ENCODE results near the gene ARMC2.
"Not testable (repeated sequence)": the region's sequence is repeated elsewhere in the genome, so short reads cannot be mapped to it uniquely, and the experiment has no call there.

The ARMC2 gene

GRCh38 chr6:108916026-108916686 is 67.9 kb downstream of the ARMC2 start:
- DNase-seq (ENCODE audit: low read depth): no peak

GRCh38 chr6:108920751-108921150 is 72.5 kb downstream of the ARMC2 start:
- DNase-seq (ENCODE audit: low read depth): no peak

GRCh38 chr6:108921547-108922361 is 73.5 kb downstream of the ARMC2 start:
- DNase-seq (ENCODE audit: low read depth): peak; percentile 96

- no peak for DNase-seq (ENCODE audit: low read depth)
Observed at GRCh38 chr6:108922499-108922898, 74.3 kb downstream of the ARMC2 start.

- no peak for DNase-seq (ENCODE audit: low read depth)
Observed at GRCh38 chr6:108927927-108928326, 79.7 kb downstream of the ARMC2 start.

GRCh38 chr6:108928650-108929049 is 80.4 kb downstream of the ARMC2 start:
- no peak for DNase-seq (ENCODE audit: low read depth)

GRCh38 chr6:108931090-108931489 is 82.9 kb downstream of the ARMC2 start:
- not testable (repeated sequence) for DNase-seq (ENCODE audit: low read depth)

- no peak for DNase-seq (ENCODE audit: low read depth)
Observed at GRCh38 chr6:108937170-108937569, 88.9 kb downstream of the ARMC2 start.

- peak; percentile 27 for DNase-seq (ENCODE audit: low read depth)
Observed at GRCh38 chr6:108940741-108941140, 92.5 kb downstream of the ARMC2 start.

- DNase-seq (ENCODE audit: low read depth): no peak
Observed at GRCh38 chr6:108941281-108941680, 93.1 kb downstream of the ARMC2 start.

GRCh38 chr6:108941859-108942258 is 93.6 kb downstream of the ARMC2 start:
- no peak for DNase-seq (ENCODE audit: low read depth)

GRCh38 chr6:108942556-108943492 is 94.6 kb downstream of the ARMC2 start:
- no peak for DNase-seq (ENCODE audit: low read depth)

- DNase-seq (ENCODE audit: low read depth): no peak
Observed at GRCh38 chr6:108944071-108944470, 95.8 kb downstream of the ARMC2 start.

- peak; percentile 92 for DNase-seq (ENCODE audit: low read depth)
Observed at GRCh38 chr6:108944707-108945680, 96.8 kb downstream of the ARMC2 start.

GRCh38 chr6:108945681-108946159 is 97.5 kb downstream of the ARMC2 start:
- DNase-seq (ENCODE audit: low read depth): peak; percentile 83

GRCh38 chr6:108946695-108947094 is 98.5 kb downstream of the ARMC2 start:
- peak; percentile 4 for DNase-seq (ENCODE audit: low read depth)

GRCh38 chr6:108947114-108947854 is 99.1 kb downstream of the ARMC2 start:
- DNase-seq (ENCODE audit: low read depth): peak; percentile 99

- peak; percentile 61 for DNase-seq (ENCODE audit: low read depth)
Observed at GRCh38 chr6:108948181-108948661, 100.0 kb downstream of the ARMC2 start.

- peak; percentile 50 for DNase-seq (ENCODE audit: low read depth)
Observed at GRCh38 chr6:108951351-108951953, 103.2 kb downstream of the ARMC2 start.
